GM18526 (cell line): Measurements from ENCODE around the gene RPL21.

ENCODE experiments used
- POLR2A ChIP-seq: IDR thresholded peaks from 3 replicates; pipeline ENCODE4 v1.6.1; 2011; ENCODE audit not compliant: insufficient read length; ENCODE audit errors: extremely low read depth

The RPL21 gene

DNA sequence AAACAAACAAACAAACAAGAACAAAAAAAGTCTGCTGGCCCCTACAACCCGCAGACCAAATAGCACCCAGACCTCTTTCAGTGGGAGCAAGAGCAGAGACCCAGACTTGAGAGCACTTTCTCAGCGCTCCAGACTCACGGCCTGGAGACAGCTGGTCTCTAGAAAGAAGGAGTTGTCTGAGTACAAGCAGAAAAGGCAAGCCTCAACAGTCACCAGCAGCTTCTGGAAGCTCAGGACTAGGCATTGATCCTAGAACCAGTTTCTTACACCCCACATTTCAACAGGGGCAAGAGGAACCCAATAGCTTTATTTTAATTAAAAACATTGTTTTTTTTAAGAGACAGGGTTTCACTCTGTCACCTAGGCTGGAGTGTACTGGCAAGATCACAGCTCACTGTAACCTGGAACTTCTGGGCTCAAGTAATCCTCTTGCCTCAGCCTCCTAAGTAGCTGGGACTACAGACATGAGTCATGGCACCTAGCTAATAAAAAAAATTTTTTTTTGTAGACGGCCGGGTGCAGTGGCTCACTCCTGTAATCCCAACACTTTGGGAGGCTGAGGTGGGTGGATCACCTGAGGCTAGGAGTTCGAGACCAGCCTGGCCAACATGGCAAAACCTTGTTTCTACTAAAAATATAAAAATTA lies 49.7 kb downstream of the RPL21 start:
- TF ChIP-seq POLR2A, result no peak

DNA sequence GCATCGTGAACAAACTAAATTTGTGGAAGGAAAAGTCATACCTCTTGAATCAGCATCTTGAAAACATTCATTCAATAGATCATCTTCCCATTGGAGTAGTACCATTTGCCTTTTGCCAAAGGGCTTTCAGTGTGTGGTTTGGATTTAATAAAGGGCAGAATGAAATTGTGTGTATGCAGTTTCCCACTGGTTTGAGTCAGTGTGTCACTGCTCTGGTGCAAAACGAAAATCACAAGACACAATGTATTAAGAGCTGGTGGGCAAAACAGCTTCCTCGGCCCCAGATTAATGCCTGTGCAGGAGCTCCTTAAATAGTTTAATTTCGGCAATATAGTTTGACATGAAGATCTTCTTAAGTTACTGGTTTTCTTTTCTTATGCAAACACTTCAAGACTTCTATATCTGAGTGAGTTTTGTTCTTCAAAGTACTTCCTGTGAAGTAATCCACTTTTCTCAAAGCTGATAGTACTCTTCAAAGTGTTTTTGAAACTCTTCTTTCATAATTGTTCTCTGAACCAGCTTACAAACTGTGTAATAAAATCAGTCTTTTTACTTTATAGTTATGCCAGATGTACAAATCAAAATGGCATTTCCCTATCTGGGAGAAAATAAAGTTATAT lies 51.4 kb downstream of the RPL21 start:
- TF ChIP-seq POLR2A, result no peak

DNA sequence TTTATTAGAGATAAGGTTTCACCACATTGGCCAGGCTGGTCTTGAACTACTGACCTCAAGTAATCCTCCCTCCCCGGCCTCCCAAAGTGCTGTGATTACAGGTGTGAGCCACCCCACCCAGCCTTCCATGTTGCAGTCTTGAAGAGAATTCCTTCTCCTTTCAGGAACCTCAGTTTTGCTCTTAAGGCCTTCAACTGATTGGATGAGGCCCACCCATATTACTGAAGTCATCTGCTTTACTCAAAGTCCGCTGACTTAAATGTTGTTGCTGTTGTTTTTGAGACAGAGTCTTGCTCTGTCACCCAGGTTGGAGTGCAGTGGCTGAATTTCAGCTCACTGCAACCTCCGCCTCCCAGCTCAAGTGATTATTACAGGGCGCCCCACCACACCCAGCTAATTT lies 52.7 kb downstream of the RPL21 start:
- TF ChIP-seq POLR2A, result no peak

DNA sequence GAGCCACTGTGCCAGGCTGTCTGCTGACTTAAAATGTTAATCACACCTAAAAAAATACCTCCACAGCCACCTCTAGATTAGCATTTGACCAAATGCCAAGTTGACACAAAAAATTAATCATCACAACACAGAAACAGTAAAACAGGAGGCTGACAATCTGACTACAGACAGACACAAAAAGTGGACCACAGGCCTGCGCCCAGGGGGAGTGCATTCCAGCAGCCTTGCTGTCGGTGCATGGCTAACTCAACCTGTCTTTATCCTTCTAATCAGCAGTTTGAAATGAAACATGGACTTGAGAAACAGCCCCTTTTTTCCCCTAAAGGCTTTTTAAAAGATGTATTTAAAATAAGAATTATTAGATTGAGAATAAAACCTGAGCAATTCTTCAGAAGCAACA lies 53.3 kb downstream of the RPL21 start:
- no peak for TF ChIP-seq POLR2A
